Inferior parietal cortex (tissue), 1 donor: ENCODE data around the gene RUNX2.

ENCODE experiments used
- DNase-seq: peaks from one replicate; pipeline ENCODE4 v3.0.0-alpha.2; 2016; ENCODE audit errors: extremely low spot score

RUNX2 gene

GRCh38 chr6:45704056-45704800, 376.1 kb downstream of the RUNX2 start:
- no peak for DNase-seq

GRCh38 chr6:45705137-45705855, 377.2 kb downstream of the RUNX2 start:
- DNase-seq, result no peak

DNA sequence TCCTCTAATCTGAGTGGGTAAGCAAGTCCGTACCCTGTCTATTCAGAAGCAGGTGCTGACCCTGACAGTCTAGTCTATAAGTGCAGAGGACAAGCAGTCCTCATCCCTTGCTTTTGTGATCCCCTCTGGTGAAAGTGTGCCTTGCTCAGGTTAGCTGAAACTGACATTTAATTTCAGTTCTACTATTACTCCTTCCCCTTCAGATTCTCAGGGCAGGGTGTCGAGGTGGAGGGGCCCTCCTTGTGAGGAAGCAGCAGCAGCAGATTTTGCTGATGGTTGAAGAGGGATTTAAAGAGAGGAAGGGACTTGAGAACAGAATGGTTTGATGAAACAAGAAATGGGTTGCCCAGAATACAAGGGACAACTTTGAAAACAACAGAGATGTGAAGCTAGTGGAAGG, 378.2 kb downstream of the RUNX2 start:
- DNase-seq, result no peak

- DNase-seq, result no peak
These were observed 379.0 kb downstream of the RUNX2 start for GRCh38 chr6:45707176-45707575.

DNA sequence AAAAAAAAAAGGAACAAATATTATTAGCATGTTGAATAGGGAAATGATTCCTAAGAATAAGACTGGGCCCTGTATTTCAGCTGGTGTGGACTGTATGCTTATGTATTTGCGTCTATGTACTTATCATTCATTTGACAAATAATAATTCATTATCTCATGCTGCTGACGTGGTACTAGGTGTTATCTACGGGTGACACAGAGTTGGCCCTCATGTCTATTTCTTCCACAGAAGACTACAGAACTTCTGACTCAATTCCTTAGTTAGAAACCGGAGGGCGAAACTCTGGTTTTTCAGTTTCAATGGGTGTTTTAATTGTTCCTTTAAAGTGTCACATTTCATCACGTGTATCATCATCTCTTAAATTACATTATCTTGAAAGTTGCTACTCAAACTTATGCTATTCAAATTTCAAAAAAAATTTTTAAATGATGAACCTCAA, 381.7 kb downstream of the RUNX2 start:
- no peak for DNase-seq

DNA sequence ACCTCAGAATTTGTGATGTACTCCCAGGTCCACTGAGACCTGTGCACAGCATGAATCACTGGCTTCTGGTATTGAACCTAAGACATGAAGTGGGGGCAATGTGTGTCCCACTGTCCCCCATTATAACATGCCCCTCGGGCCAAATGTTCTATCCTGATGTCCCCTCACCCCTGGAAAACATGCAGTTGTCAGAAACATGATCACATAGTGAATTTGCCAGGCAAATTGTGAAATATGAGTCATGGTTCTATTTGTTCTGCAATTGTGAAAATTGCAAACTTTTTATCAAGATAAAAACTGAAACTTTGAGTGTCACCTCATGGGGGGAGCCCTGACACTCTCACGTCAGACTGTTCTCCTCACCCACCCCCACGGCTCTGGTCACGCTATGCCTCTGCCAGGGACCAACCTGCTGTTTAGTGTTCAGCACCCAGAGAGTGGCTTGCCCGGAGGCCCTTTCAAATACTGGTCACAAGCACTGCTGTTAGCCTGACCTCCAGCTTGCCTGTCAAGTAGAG, 382.2 kb downstream of the RUNX2 start:
- DNase-seq, result no peak

- DNase-seq, result no peak
These were observed 383.9 kb downstream of the RUNX2 start for GRCh38 chr6:45712076-45712475.

- DNase-seq, result no peak
These were observed 384.7 kb downstream of the RUNX2 start for GRCh38 chr6:45712786-45713185.
